OCI-LY7 (cell line): ENCODE data around the gene BNIPL.

ENCODE experiments used
- CTCF ChIP-seq: fragments of 200-600 bp; sonication (generic); conservative IDR thresholded peaks from 2 replicates; pipeline ENCODE4 v1.5.1; 2014; ENCODE audit warnings: mild to moderate bottlenecking, antibody characterized with exemption, low read length, moderate library complexity, mixed read lengths
- EZH2phosphoT487 ChIP-seq: fragments of 200-600 bp; sonication (generic); IDR thresholded peaks from 2 replicates; pipeline ENCODE4 v1.6.1; 2018; ENCODE audit warnings: low read depth, borderline replicate concordance, mild to moderate bottlenecking, mixed run types, antibody characterized with exemption, low read length, moderate library complexity, mixed read lengths

DNA sequence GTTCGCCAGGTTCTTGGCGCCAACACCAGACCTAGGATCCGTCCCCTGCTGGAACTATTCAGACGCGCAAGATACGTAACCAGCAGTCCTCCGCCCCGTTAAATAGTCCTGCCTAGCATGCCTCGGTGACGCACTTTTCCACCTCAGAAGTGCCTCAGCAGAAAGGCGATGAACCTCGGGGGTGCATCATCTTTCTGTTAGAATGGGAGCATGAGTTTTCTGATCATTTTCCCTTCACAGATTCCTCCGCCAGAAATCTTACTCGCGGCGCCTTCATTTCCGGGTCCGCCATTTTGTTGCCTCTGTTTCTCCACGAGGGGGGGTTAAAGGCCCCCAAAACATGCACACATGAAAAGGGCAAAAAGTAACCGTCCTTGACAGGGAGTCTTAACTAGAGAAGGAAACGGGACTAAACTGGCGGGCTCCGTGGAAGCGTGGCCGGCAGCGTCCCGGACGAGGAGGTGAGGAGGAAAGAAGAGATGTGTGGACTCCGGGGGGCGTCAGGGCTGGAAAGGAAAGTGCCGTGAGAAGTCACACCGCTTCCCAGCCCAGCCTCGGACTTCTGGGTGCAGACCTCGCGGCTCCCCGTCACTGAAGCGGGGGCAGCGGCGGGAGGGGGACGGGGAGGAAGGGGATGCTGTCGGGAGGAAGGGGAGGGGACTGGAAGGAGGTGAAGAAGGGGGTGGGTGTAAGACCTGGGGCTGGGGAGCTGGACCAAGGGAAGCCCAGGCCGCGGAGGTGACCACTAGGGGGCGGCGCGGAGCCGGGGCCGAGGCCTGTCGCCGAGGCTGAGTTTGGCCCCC lies 34.3 kb downstream of the BNIPL start, which contains the start of gene GABPB2:
- TF ChIP-seq CTCF (peak; percentile 86), EZH2phosphoT487 (no peak)
